NB4 (cell line): ENCODE results near the gene NUDT8.
"Not testable (repeated sequence)": the region's sequence is repeated elsewhere in the genome, so short reads cannot be mapped to it uniquely, and the experiment has no call there.

Experiments used
- DNase-seq: peaks from one replicate; pipeline ENCODE4 v3.0.0; 2010; ENCODE audit warnings: low read depth
- H3K4me3 ChIP-seq: one replicate; pipeline ENCODE4 v1.5.1; 2011; ENCODE audit warnings: mild to moderate bottlenecking, low read depth, low read length, moderate library complexity
- MYC ChIP-seq: IDR thresholded peaks from 2 replicates; pipeline ENCODE4 v1.6.1; 2011; ENCODE audit warnings: low read depth, low read length
- POLR2A ChIP-seq: IDR thresholded peaks from 2 replicates; pipeline ENCODE4 v1.6.1; 2011; ENCODE audit warnings: mild to moderate bottlenecking; ENCODE audit not compliant: insufficient read length; ENCODE audit errors: extremely low read depth
- TF ChIP-seq, protein P1 (sequence below): IDR thresholded peaks from one replicate; pipeline ENCODE4 v1.5.1; 2012; ENCODE audit warnings: low read depth, low read length
- TF ChIP-seq, protein P2 (sequence below): IDR thresholded peaks from 2 replicates; pipeline ENCODE4 v1.6.1; 2011; ENCODE audit warnings: low read depth, low read length

NUDT8 gene

DNA sequence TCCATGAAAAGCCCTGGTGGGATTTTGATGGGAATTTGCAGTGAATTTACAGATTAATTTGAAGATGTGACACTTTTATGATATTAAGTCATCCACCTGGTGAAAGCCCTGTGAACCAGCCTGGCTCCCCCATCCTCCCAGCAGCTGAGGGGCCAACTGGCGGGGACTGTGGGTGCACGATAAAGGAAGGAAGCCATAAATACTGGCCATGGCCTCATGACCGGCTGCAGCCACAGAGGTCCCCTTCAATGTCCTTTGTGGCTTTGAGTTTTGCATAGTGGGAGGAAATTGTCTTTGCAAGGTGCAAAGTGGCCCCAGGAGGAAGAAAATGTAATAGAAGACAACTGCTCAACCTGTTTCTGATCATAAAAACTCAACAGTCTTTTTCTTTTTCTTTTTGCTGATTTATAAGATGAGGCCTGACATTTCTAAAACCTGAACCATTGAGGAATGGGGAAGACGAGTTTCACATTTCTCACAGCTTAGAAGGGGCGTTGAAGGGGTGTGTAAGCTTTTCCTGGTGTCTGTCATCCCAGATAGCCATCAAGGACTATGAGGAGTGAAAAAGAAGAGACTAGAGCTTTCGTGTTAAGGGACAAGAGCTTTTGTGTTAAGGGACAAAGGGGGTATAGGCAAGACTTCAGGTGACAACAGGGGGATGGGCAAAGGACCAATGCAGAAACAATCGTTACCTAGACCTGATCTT is 29.3 kb downstream of the NUDT8 start:
- peak; percentile 86 for DNase-seq
- peak overlapping the region; percentile 10 for H3K4me3 ChIP-seq

DNA sequence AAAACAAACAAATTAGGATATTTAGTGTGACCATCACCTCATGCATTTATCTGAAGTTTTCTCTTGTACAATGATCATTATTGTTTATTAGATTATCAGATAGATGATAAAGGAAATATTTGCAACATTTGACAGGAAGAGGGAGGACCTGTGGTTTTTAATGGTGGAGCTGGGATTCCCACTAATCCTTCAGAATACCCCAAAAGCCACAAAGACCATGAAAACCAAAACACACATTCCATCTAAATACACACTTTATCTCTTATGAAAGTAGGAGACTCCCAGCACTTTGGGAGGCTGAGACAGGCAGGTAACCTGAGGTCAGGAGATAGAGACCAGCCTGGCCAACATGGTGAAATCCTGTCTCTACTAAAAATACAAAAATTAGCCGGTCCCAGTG is 30.6 kb downstream of the NUDT8 start:
- no peak for TF ChIP-seq MYC
- TF ChIP-seq, protein P1, sequence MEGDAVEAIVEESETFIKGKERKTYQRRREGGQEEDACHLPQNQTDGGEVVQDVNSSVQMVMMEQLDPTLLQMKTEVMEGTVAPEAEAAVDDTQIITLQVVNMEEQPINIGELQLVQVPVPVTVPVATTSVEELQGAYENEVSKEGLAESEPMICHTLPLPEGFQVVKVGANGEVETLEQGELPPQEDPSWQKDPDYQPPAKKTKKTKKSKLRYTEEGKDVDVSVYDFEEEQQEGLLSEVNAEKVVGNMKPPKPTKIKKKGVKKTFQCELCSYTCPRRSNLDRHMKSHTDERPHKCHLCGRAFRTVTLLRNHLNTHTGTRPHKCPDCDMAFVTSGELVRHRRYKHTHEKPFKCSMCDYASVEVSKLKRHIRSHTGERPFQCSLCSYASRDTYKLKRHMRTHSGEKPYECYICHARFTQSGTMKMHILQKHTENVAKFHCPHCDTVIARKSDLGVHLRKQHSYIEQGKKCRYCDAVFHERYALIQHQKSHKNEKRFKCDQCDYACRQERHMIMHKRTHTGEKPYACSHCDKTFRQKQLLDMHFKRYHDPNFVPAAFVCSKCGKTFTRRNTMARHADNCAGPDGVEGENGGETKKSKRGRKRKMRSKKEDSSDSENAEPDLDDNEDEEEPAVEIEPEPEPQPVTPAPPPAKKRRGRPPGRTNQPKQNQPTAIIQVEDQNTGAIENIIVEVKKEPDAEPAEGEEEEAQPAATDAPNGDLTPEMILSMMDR = no peak
- TF ChIP-seq POLR2A = no peak
- TF ChIP-seq, protein P2, sequence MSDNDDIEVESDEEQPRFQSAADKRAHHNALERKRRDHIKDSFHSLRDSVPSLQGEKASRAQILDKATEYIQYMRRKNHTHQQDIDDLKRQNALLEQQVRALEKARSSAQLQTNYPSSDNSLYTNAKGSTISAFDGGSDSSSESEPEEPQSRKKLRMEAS = no peak
- H3K4me3 ChIP-seq = no peak overlapping the region
- DNase-seq = no peak

More for the DNA sequence above, 29.3 kb downstream of the NUDT8 start:
- no peak for TF ChIP-seq POLR2A
- peak; percentile 78 for TF ChIP-seq MYC
- TF ChIP-seq, protein P1 = no peak
- TF ChIP-seq, protein P2 = peak; percentile 61

DNA sequence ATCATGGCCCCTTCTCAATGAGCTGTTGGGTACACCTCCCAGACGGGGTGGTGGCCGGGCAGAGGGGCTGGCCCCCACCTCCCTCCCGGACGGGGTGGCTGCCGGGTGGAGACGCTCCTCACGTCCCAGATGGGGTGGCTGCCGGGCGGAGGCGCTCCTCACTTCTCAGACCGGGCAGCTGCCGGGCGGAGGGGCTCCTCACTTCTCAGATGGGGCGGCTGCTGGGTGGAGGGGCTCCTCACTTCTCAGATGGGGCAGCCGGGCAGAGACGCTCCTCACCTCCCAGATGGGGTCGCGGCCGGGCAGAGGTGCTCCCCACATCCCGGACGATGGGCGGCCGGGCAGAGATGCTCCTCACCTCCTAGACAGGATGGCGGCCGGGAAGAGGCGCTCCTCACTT is 31.8 kb downstream of the NUDT8 start:
- not testable (repeated sequence) for H3K4me3 ChIP-seq, DNase-seq

DNA sequence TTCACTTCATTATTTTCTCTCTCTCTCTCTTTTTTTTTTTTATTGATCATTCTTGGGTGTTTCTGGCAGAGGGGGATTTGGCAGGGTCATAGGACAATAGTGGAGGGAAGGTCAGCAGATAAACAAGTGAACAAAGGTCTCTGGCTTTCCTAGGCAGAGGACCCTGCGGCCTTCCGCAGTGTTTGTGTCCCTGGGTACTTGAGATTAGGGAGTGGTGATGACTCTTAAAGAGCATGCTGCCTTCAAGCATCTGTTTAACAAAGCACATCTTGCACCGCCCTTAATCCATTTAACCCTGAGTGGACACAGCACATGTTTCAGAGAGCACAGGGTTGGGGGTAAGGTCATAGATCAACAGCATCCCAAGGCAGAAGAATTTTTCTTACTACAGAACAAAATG is 32.3 kb downstream of the NUDT8 start:
- not testable (repeated sequence) for H3K4me3 ChIP-seq, DNase-seq

DNA sequence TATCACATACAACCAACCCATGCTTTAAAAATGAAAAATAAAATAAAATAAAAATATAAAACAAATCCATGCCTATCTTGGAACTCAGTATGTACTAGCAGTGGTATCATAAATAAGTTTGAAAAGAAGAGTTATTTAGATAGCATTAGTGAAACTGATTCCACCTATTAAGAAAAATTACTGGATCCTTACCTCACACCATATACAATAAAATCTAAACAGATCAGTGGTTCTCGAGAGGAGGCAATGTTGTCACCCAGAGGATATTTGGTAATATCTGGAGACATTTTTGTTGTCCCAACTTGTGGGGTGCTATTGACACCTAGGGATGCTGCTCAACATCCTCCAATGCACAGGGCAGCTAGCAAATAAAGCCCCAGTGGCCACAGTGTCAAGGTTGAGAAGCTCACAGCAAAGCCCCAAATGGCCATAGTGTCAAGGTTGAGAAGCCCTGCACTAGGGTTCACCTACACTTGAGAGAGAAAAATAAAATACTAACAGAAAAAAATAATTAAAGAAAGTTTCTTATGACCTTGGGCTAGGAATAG is 32.9 kb downstream of the NUDT8 start:
- no peak for DNase-seq
- TF ChIP-seq, protein P2 = no peak
- TF ChIP-seq MYC = no peak
- no peak for TF ChIP-seq POLR2A
- TF ChIP-seq, protein P1 = no peak
- H3K4me3 ChIP-seq = no peak overlapping the region

DNA sequence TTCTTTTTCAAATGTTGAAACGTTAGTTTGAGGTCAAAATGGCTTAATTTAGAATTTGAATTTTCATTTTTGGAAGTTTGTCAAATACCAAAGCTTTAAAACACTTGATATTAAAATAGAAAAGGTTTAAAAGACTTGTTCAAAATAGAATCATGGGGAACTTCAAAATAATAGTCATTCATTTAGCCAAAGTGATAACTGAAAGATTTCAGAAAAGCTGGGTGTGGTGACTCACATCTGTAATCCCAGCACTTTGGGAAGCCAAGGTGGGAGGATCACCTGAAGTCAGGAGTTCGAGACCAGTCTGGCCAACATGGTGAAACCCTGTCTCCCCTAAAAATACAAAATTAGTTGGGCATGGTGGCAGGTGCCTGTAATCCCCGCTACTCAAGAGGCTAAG is 35.3 kb downstream of the NUDT8 start:
- H3K4me3 ChIP-seq = no peak overlapping the region
- TF ChIP-seq POLR2A = no peak
- TF ChIP-seq, protein P1 = no peak
- TF ChIP-seq, protein P2 = no peak
- TF ChIP-seq MYC = no peak
- no peak for DNase-seq

DNA sequence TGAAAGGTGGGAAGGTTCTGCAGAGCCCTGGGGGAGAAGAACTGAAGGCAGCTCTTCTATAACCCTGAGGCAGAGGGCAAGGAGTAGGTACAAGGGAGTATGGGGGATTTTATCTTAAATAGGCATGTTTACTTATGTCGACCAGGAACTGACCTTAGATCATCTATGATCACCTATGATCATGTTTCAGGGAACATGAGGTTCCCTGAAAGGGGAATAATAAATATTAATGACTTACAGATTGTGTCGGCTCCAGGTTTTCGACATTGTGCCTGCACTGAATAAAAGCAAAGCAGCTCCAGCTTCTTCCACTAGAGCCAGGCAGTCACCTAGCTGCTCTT is 36.2 kb downstream of the NUDT8 start:
- no peak overlapping the region for H3K4me3 ChIP-seq
- DNase-seq = no peak
- TF ChIP-seq POLR2A = no peak
- TF ChIP-seq, protein P1 = no peak
- TF ChIP-seq, protein P2 = no peak
- no peak for TF ChIP-seq MYC
